Adipose tissue (tissue), 3 donors: ENCODE results near the gene AADAT. TPM values are rescaled to one million over a fixed set of nuclear protein-coding genes. Genes with fewer than 3 reads are reported as not detected.

ENCODE experiments used
- polyA plus RNA-seq, 3 donors: library from polyadenylated mRNA; stranded (reverse); fragments of 200-250 nt; gene quantifications; one replicate each; pipeline ENCODE4 v1.2.3, GENCODE V29; 2013
- donor health status: healthy with polysubstance abuse.
- donor health status: Bipolar disorder and iron deficiency.
- donor health status: healthy.

Gene AADAT
- polyA plus RNA-seq, 3 donors = 1.7 to 4.3 (median 2.3) TPM

Other genes starting within 250 kb of the AADAT start
- 1 to 10 TPM in 2 of 3 donors, under 1 TPM in 1; 0.82 to 1.5 (median 1.0) TPM for gene MFAP3L, start 63.6 kb downstream of the AADAT start, polyA plus RNA-seq